Stimulated activated naive CD8-positive, alpha-beta T cell treated with anti-CD3 and anti-CD28 coated beads, Interleukin-15, Interleukin-2, amounts not matched to agents 100 ng/mL and 50 ng/mL, for 24 hours (primary cell): ENCODE results near the gene SYCP3.

Experiments used
- H3K27ac Mint-ChIP-seq: one replicate; pipeline ENCODE4 v1.8.0; 2021; ENCODE audit warnings: mild to moderate bottlenecking, mixed read lengths
- H3K27me3 Mint-ChIP-seq: one replicate; pipeline ENCODE4 v1.8.0; 2021; ENCODE audit warnings: mixed read lengths
- H3K36me3 Mint-ChIP-seq: one replicate; pipeline ENCODE4 v1.8.0; 2021; ENCODE audit warnings: low read depth, mixed read lengths
- H3K4me1 Mint-ChIP-seq: one replicate; pipeline ENCODE4 v1.8.0; 2021; ENCODE audit warnings: low read depth, mixed read lengths
- H3K4me3 Mint-ChIP-seq: one replicate; pipeline ENCODE4 v1.8.0; 2021; ENCODE audit warnings: mild to moderate bottlenecking, mixed read lengths
- H3K9me3 Mint-ChIP-seq: one replicate; pipeline ENCODE4 v1.8.0; 2021; ENCODE audit warnings: mixed read lengths

SYCP3 gene

GRCh38 chr12:101769865-101770264 is 30.6 kb upstream of the SYCP3 start:
- H3K27ac Mint-ChIP-seq: no peak overlapping the region
- H3K4me1 Mint-ChIP-seq: peaks cover 6% of the 10 kb centered on the region
- H3K36me3 Mint-ChIP-seq: peaks cover 59% of the 10 kb centered on the region
- H3K9me3 Mint-ChIP-seq: no peaks in the 10 kb centered on the region
- no peaks in the 10 kb centered on the region for H3K27me3 Mint-ChIP-seq
- no peak overlapping the region for H3K4me3 Mint-ChIP-seq

GRCh38 chr12:101768781-101769180 is 29.5 kb upstream of the SYCP3 start:
- Mint-ChIP-seq H3K4me1 (peaks cover 6% of the 10 kb centered on the region), H3K27ac (no peak overlapping the region), H3K4me3 (no peak overlapping the region), H3K9me3 (no peaks in the 10 kb centered on the region), H3K27me3 (no peaks in the 10 kb centered on the region), H3K36me3 (peaks cover 62% of the 10 kb centered on the region)

DNA sequence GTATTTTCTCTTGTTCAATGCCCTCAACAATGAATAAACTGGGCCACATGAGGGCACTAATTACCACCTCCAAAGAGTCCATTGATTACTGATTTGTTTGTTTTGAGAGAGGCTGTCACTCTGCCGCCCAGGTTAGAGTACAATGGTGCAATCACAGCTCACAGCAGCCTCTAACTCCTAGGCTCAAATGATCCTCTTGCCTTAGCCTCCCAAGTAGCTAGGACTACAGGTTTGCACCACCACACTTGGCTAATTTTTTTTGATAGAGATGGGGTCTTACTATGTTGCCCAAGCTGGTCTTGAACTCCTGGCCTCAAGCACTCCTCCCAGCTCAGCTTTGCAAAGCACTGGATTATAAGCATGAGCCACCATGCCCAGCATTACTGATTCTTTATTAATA is 28.3 kb upstream of the SYCP3 start:
- H3K27ac Mint-ChIP-seq: no peak overlapping the region
- peaks cover 7% of the 10 kb centered on the region for H3K4me1 Mint-ChIP-seq
- no peak overlapping the region for H3K4me3 Mint-ChIP-seq

DNA sequence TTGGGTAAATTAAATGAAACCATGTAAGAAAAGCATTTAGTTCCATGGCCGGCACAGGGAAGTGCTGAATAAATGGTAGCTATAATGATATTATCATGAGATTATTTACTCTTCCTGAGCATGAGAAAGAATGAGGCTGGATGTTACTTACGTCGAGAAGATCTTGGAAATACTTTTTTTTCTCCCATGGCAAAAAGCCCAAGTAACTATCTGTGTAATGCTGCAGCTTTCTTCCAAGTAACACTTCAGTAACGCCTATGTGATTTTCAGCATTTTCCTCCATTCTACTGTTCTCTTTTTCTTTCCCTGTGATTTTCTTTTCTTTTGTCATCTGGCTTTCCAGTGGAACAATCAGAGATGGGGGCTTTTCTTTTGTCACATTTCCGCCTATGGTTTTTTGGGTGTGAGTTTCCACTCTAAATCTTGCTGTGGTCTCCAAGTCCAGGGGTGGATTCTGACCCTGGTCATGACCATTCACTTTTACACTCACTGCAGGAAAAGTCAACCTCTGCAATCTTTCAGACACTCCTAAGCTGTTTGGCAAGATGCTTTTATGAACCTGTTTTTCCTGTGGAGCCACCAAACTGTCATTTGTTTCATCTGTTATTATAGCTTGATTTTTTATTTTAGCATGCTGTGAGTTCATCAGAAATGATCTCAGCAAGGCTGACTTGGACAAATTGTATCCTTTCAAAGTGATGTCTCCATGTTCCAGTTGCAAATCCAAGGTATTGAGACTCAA is 25.0 kb upstream of the SYCP3 start:
- Mint-ChIP-seq H3K27ac (peak overlapping the region; percentile 26), H3K4me1 (peaks cover 7% of the 10 kb centered on the region), H3K4me3 (no peak overlapping the region), H3K9me3 (no peaks in the 10 kb centered on the region), H3K27me3 (no peaks in the 10 kb centered on the region), H3K36me3 (peaks cover 60% of the 10 kb centered on the region)

More for the DNA sequence above, 28.3 kb upstream of the SYCP3 start:
- Mint-ChIP-seq H3K27me3 (no peaks in the 10 kb centered on the region), H3K9me3 (no peaks in the 10 kb centered on the region), H3K36me3 (peaks cover 62% of the 10 kb centered on the region)

DNA sequence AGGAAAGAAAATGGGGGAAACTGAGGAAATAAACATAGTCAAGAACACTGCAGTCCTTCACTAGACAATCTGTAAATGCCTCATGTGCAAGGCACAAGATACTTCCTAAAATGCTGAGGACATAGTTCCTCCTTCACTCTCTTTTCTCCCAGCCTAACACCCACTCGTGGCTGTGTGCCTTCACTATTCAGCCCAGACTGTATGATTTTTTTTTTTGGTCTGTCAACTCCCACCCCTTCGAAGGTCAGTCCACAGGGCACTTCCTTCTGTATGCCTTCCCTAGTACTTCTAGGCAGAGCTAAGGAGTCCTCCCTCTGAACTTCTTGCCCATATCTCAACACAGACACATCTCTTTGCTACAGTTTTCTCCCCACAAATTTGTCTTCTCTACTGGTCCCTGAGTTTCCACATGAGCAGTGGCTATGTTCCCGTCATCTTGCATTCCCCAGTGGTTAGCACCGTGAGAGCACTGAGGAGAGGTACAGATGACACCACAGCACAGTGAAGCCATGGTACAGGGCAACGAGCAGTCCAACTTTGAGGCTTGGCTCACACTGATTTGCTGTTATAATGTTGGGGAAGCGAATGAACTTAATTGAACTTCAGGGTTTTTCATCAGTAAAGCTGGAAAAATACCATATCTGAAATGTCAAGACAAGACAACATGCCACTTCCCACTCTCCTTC is 24.1 kb upstream of the SYCP3 start:
- H3K27ac Mint-ChIP-seq: peak overlapping the region; percentile 39
- peaks cover 7% of the 10 kb centered on the region for H3K4me1 Mint-ChIP-seq
- H3K4me3 Mint-ChIP-seq: no peak overlapping the region
- peaks cover 55% of the 10 kb centered on the region for H3K36me3 Mint-ChIP-seq
- H3K27me3 Mint-ChIP-seq: no peaks in the 10 kb centered on the region
- H3K9me3 Mint-ChIP-seq: no peaks in the 10 kb centered on the region

GRCh38 chr12:101761781-101762180 is 22.5 kb upstream of the SYCP3 start:
- peaks cover 52% of the 10 kb centered on the region for H3K36me3 Mint-ChIP-seq
- no peaks in the 10 kb centered on the region for H3K9me3 Mint-ChIP-seq
- peaks cover 7% of the 10 kb centered on the region for H3K4me1 Mint-ChIP-seq
- H3K4me3 Mint-ChIP-seq: no peak overlapping the region
- H3K27me3 Mint-ChIP-seq: no peaks in the 10 kb centered on the region
- H3K27ac Mint-ChIP-seq: no peak overlapping the region

GRCh38 chr12:101761350-101761749 is 22.1 kb upstream of the SYCP3 start:
- H3K36me3 Mint-ChIP-seq: peaks cover 53% of the 10 kb centered on the region
- no peak overlapping the region for H3K27ac Mint-ChIP-seq
- H3K27me3 Mint-ChIP-seq: no peaks in the 10 kb centered on the region
- peaks cover 7% of the 10 kb centered on the region for H3K4me1 Mint-ChIP-seq
- H3K9me3 Mint-ChIP-seq: no peaks in the 10 kb centered on the region
- no peak overlapping the region for H3K4me3 Mint-ChIP-seq

DNA sequence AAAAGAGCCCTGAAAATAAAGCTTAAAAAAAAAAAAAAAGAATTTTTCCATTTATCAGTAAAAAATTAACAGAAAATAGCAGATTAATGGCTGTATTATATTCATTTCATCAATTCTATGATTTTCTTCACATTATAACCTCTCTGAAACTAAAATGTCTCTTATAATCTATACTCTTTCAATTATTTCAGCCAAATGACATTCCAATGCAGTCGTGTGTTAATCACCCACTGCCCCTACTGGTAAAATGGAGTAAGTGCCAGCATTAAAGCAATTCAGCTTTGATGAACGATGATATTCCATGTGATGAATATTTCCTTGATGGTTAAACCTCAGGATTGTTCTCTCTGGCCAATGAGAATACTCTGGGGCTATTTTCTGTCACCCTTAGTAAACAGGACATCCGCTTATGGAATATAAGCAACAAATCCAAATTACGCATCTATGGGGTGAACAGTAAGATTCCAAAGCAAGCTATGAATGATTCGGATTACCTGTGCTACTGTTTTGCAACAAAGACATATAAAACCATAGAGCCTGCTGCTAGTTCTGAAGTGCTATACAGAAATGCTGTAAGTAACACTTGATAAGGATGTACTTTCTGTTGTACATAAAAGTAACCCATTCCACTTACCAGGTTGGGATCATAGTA is 20.3 kb upstream of the SYCP3 start:
- no peaks in the 10 kb centered on the region for H3K27me3 Mint-ChIP-seq
- no peak overlapping the region for H3K4me3 Mint-ChIP-seq
- H3K9me3 Mint-ChIP-seq: no peaks in the 10 kb centered on the region
- peaks cover 59% of the 10 kb centered on the region for H3K36me3 Mint-ChIP-seq
- H3K4me1 Mint-ChIP-seq: peaks cover 7% of the 10 kb centered on the region
- H3K27ac Mint-ChIP-seq: no peak overlapping the region

DNA sequence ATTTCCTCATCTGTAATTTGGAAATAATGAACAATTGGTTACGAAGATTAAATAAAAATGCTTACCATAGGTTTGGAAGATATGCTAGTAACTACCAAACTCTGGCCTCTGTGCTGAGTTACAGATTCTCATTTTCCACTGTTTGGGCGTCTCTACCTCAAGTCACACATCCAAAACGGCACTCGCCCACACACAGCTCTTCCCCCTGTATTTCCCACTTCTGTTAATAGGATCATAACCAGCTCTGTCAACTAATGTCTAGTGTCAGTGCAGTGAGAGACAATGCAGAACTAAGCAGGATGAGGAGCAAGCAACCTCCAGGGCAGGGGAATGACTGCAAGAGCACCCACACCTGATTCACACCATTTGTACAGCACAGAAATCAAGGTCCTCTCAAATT is 10.9 kb upstream of the SYCP3 start:
- no peaks in the 10 kb centered on the region for H3K27me3 Mint-ChIP-seq
- H3K9me3 Mint-ChIP-seq: no peaks in the 10 kb centered on the region
- H3K27ac Mint-ChIP-seq: no peak overlapping the region
- no peak overlapping the region for H3K4me3 Mint-ChIP-seq
- peaks cover 2% of the 10 kb centered on the region for H3K4me1 Mint-ChIP-seq
- peaks cover 69% of the 10 kb centered on the region for H3K36me3 Mint-ChIP-seq

GRCh38 chr12:101749657-101750056 is 10.4 kb upstream of the SYCP3 start:
- Mint-ChIP-seq H3K27ac (peak overlapping the region; percentile 16), H3K36me3 (peaks cover 69% of the 10 kb centered on the region)

GRCh38 chr12:101748907-101749306 is 9.6 kb upstream of the SYCP3 start:
- Mint-ChIP-seq H3K4me1 (peaks cover 15% of the 10 kb centered on the region), H3K27ac (no peak overlapping the region), H3K27me3 (no peaks in the 10 kb centered on the region), H3K9me3 (no peaks in the 10 kb centered on the region), H3K4me3 (no peak overlapping the region), H3K36me3 (peaks cover 75% of the 10 kb centered on the region)

More at GRCh38 chr12:101749657-101750056, 10.4 kb upstream of the SYCP3 start:
- Mint-ChIP-seq H3K27me3 (no peaks in the 10 kb centered on the region), H3K4me1 (peaks cover 7% of the 10 kb centered on the region), H3K4me3 (no peak overlapping the region), H3K9me3 (no peaks in the 10 kb centered on the region)

DNA sequence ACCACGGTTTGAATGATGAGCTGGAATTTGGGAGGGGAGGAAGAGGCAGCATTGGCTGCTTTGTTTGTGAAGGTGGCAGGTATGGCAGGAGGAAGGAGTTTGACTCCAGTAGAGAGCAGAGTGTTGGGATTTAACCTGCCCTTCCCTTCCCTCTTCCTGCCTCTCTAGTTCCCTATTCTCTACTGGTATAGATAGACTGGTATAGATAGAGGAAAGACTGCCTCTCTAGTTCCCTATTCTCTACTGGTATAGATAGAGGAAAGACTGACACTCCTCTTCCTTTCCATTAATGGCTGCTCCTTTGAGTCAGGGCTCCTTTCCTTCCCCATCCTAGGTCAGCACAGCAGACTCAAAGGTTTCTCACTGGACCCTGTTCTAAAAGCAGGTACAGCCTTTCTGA is 8.4 kb upstream of the SYCP3 start:
- peaks cover 27% of the 10 kb centered on the region for H3K4me1 Mint-ChIP-seq
- no peak overlapping the region for H3K27ac Mint-ChIP-seq
- no peaks in the 10 kb centered on the region for H3K27me3 Mint-ChIP-seq
- no peak overlapping the region for H3K4me3 Mint-ChIP-seq
- peaks cover 78% of the 10 kb centered on the region for H3K36me3 Mint-ChIP-seq
- no peaks in the 10 kb centered on the region for H3K9me3 Mint-ChIP-seq

DNA sequence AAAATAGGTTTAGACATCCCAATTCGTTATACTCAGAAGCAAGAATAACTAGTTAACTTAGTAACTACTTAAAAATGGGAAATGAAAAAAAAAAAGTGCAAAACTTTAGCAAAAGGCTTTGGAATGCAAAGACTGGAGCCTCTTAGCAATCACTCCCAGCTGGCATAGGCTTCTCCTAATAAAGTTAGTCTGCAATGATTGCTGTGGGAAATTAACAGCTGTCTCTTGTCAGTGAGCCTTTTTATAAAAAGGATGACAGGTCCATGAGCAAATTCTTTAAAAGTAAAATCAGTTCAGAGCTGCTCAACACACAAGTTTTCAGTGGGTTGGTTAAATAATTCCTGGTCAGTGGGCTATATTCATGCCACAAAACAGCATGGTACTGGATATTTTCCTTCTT is 7.4 kb upstream of the SYCP3 start:
- Mint-ChIP-seq H3K9me3 (no peaks in the 10 kb centered on the region), H3K27me3 (no peaks in the 10 kb centered on the region), H3K4me1 (peaks cover 28% of the 10 kb centered on the region), H3K36me3 (peaks cover 76% of the 10 kb centered on the region), H3K27ac (no peak overlapping the region), H3K4me3 (no peak overlapping the region)

DNA sequence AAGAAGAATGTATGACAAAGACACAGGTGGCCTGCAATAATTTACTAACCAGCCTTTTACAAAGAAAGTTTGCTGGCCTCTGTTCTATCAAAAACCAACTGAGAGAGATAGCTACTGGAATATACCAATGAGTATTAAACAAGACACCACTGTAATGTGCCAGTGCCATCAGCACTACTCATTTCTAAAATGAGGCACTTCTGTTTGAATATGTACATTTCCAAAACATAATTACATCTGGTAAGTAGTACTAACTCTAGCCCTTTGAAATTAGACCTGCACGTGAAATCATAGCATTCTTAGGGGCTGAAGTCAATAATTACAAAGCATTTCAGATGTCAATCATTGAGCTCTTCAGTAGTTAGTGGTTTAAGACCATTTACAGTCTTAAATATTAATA is 6.9 kb upstream of the SYCP3 start:
- H3K9me3 Mint-ChIP-seq: no peaks in the 10 kb centered on the region
- H3K4me3 Mint-ChIP-seq: no peak overlapping the region
- no peak overlapping the region for H3K27ac Mint-ChIP-seq
- peaks cover 28% of the 10 kb centered on the region for H3K4me1 Mint-ChIP-seq
- no peaks in the 10 kb centered on the region for H3K27me3 Mint-ChIP-seq
- peaks cover 76% of the 10 kb centered on the region for H3K36me3 Mint-ChIP-seq

- H3K36me3 Mint-ChIP-seq: peaks cover 77% of the 10 kb centered on the region
- H3K27me3 Mint-ChIP-seq: no peaks in the 10 kb centered on the region
- H3K4me1 Mint-ChIP-seq: peaks cover 28% of the 10 kb centered on the region
- no peak overlapping the region for H3K4me3 Mint-ChIP-seq
- H3K9me3 Mint-ChIP-seq: no peaks in the 10 kb centered on the region
- no peak overlapping the region for H3K27ac Mint-ChIP-seq
Measured at GRCh38 chr12:101745481-101745880, 6.2 kb upstream of the SYCP3 start.
